Measurements from ENCODE around the gene NTMT1.

- TF ChIP-seq ATOH8 (CRISPR knock-in tag; IDR thresholded peaks at IDR 0.05; ENCODE audit: low read depth): no peak
- no peak for TF ChIP-seq POLR2A (IDR thresholded peaks at IDR 0.05; ENCODE audit: low read length)
- no peak for TF ChIP-seq KDM5A (IDR thresholded peaks at IDR 0.05)
- TF ChIP-seq CTCF (IDR thresholded peaks at IDR 0.05): no peak
- no peak for TF ChIP-seq MYC (IDR thresholded peaks at IDR 0.05; ENCODE audit: borderline replicate concordance, low read length)
- TF ChIP-seq HMGXB4 (CRISPR knock-in tag; IDR thresholded peaks at IDR 0.05; ENCODE audit: borderline replicate concordance): no peak
- TF ChIP-seq SREBF2 (IDR thresholded peaks at IDR 0.05): no peak
- TF ChIP-seq, protein P1, sequence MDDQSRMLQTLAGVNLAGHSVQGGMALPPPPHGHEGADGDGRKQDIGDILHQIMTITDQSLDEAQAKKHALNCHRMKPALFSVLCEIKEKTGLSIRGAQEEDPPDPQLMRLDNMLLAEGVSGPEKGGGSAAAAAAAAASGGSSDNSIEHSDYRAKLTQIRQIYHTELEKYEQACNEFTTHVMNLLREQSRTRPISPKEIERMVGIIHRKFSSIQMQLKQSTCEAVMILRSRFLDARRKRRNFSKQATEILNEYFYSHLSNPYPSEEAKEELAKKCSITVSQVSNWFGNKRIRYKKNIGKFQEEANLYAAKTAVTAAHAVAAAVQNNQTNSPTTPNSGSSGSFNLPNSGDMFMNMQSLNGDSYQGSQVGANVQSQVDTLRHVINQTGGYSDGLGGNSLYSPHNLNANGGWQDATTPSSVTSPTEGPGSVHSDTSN (IDR thresholded peaks at IDR 0.05): no peak
- no peak for TF ChIP-seq MAX (IDR thresholded peaks at IDR 0.05)
- no peak for TF ChIP-seq JUN (IDR thresholded peaks at IDR 0.05)
- no peak for TF ChIP-seq MAFK (IDR thresholded peaks at IDR 0.05; ENCODE audit: partially characterized antibody)
Observed at GRCh38 chr9:129648092-129648763, 22.3 kb downstream of the NTMT1 start.

Data from A549 (cell line).